Endothelial cell of umbilical vein (primary cell): ENCODE measurements around the gene C5orf15. TPM values are rescaled to one million over a fixed set of nuclear protein-coding genes. Genes with fewer than 3 reads are reported as not detected.

Experiments used
- BruUV-seq: library from RNA; stranded (reverse); fragments of 400-500 nt; replicated peaks from 2 replicates; lab custom pipeline; 2021; lab: Mats Ljungman, UMichigan
- CTCF ChIA-PET: fragments of 300-600, 350-600 bp; sonication (Branson Sonifier 250); formaldehyde crosslinking; loops from one replicate; lab custom pipeline; 2021; ENCODE audit warnings: antibody characterized with exemption, inconsistent platforms; lab: Charles Lee
- POLR2A ChIA-PET: fragments of 300-600, 350-600 bp; sonication (Branson Sonifier 250); formaldehyde crosslinking; loops from one replicate; lab custom pipeline; 2021; ENCODE audit warnings: antibody characterized with exemption, inconsistent platforms; lab: Charles Lee
- DNase-seq: peaks from one replicate; pipeline ENCODE4 v3.0.0-alpha.2; 2011; ENCODE audit warnings: low read depth, low spot score
- FAIRE-seq: peaks from 2 replicates; lab custom pipeline; 2011; peaks lifted over from hg19 to GRCh38; lab: Jason Lieb, UNC
- H2AFZ ChIP-seq: 2 replicates; pipeline ENCODE4 v1.6.0; 2012; ENCODE audit warnings: low read depth, low read length, control low read depth, inconsistent platforms
- H3K27ac ChIP-seq: 2 replicates; pipeline ENCODE4 v1.5.1; 2011; ENCODE audit warnings: low read depth, mild to moderate bottlenecking, control low read depth, low read length, moderate library complexity; ENCODE audit not compliant: insufficient read depth
- H3K27me3 ChIP-seq, 2 experiments: 2 replicates each; pipeline versions ENCODE4 v1.6.0 to v1.6.1; 2011; ENCODE audit warnings: low read length in 2 of 2, mixed read lengths in 1 of 2; ENCODE audit not compliant: control insufficient read depth in 2 of 2, insufficient read depth in 2 of 2
- H3K36me3 ChIP-seq, 2 experiments: 2 replicates in 1 of 2; 3 replicates in 1 of 2; pipeline ENCODE4 v1.5.1; 2011; ENCODE audit warnings: low read length in 2 of 2, mild to moderate bottlenecking in 1 of 2, moderate library complexity in 1 of 2; ENCODE audit not compliant: control insufficient read depth in 2 of 2, insufficient read depth in 2 of 2; ENCODE audit errors: extremely low read depth in 1 of 2
- H3K4me1 ChIP-seq: 3 replicates; pipeline ENCODE4 v1.5.1; 2011; ENCODE audit warnings: mild to moderate bottlenecking, low read length; ENCODE audit not compliant: control insufficient read depth, insufficient read depth; ENCODE audit errors: extremely low read depth
- H3K4me2 ChIP-seq: 2 replicates; pipeline ENCODE4 v1.6.1; 2011; ENCODE audit warnings: low read length, control low read depth, mixed read lengths; ENCODE audit not compliant: insufficient read depth
- H3K4me3 ChIP-seq, 3 experiments: fragments of 200-600 bp in 1 of 3; sonication (generic), shearing (Covaris generic) in 1 of 3; replicated peaks in 1 of 3; 2 replicates each; pipeline ENCODE4 v1.5.1; 2011 to 2016; ENCODE audit warnings: control low read depth in 3 of 3, low read length in 3 of 3, mild to moderate bottlenecking in 2 of 3, inconsistent platforms in 1 of 3, low read depth in 1 of 3, moderate library complexity in 1 of 3; ENCODE audit not compliant: insufficient read depth in 1 of 3
- H3K79me2 ChIP-seq: 2 replicates; pipeline ENCODE4 v1.6.0; 2012; ENCODE audit warnings: low read length, inconsistent platforms; ENCODE audit not compliant: control insufficient read depth, insufficient read depth
- H3K9ac ChIP-seq: replicated peaks from 2 replicates; pipeline ENCODE3; 2011; ENCODE audit warnings: low read length, control low read depth; ENCODE audit not compliant: insufficient read depth; ENCODE audit errors: extremely low read depth
- H3K9me1 ChIP-seq: replicated peaks from 3 replicates; pipeline ENCODE4 v1.6.0; 2011; ENCODE audit warnings: mild to moderate bottlenecking, low read length; ENCODE audit not compliant: control insufficient read depth, insufficient read depth; ENCODE audit errors: extremely low read depth
- H3K9me3 ChIP-seq: replicated peaks from 2 replicates; pipeline ENCODE4 v1.5.1; 2012; ENCODE audit warnings: low read length, inconsistent platforms; ENCODE audit not compliant: control insufficient read depth, insufficient read depth
- H4K20me1 ChIP-seq: replicated peaks from 2 replicates; pipeline ENCODE3; 2011; ENCODE audit warnings: mild to moderate bottlenecking, low read length; ENCODE audit not compliant: control insufficient read depth, insufficient read depth; ENCODE audit errors: extremely low read depth
- EZH2 ChIP-seq: IDR thresholded peaks from 2 replicates; pipeline ENCODE4 v1.6.1; 2012; ENCODE audit warnings: borderline replicate concordance, low read depth, mild to moderate bottlenecking, moderate library complexity, low read length, inconsistent platforms; ENCODE audit not compliant: severe bottlenecking
- FOS ChIP-seq: IDR thresholded peaks from 2 replicates; pipeline ENCODE4 v1.6.1; 2011; ENCODE audit warnings: mild to moderate bottlenecking, low read length, moderate library complexity, borderline replicate concordance; ENCODE audit not compliant: insufficient read depth
- GATA2 ChIP-seq: IDR thresholded peaks from 2 replicates; pipeline ENCODE4 v1.7.0; 2011; ENCODE audit warnings: low read depth, mild to moderate bottlenecking, moderate library complexity, mixed read lengths, low read length; ENCODE audit not compliant: insufficient read length, insufficient read depth
- JUN ChIP-seq: IDR thresholded peaks from 2 replicates; pipeline ENCODE4 v1.6.1; 2011; ENCODE audit warnings: borderline replicate concordance, low read depth; ENCODE audit not compliant: insufficient read length, insufficient read depth
- MYC ChIP-seq: IDR thresholded peaks from one replicate; pipeline ENCODE4 v1.6.1; 2011; ENCODE audit warnings: mild to moderate bottlenecking, low read depth, low read length
- POLR2A ChIP-seq: IDR thresholded peaks from 2 replicates; pipeline ENCODE4 v1.6.1; 2012; ENCODE audit warnings: low read depth, mild to moderate bottlenecking, control low read depth, low read length
- POLR2AphosphoS5 ChIP-seq: IDR thresholded peaks from 2 replicates; pipeline ENCODE4 v1.6.1; 2012; ENCODE audit warnings: low read depth, mild to moderate bottlenecking, control low read depth, low read length, moderate library complexity; ENCODE audit not compliant: insufficient read depth
- dilution Hi-C: fragments of 300-500 bp; cut with MboI; formaldehyde crosslinking; loops from one replicate; pipeline ENCODE4 v1.15.0; 2019; ENCODE audit warnings: low sequenced_read_pairs; ENCODE audit not compliant: extremely low pct_ligation_motif_present
- intact Hi-C: fragments of 100-400 bp; cut with micrococcal nuclease; formaldehyde crosslinking; loops from one replicate; pipeline ENCODE4 v1.10.0; 2022
- polyA plus RNA-seq, 4 experiments: library from polyadenylated mRNA; depleted of rRNA in 3 of 4; stranded (reverse) in 3 of 4; unstranded in 1 of 4; fragments of >200 nt; gene quantifications; 2 replicates each; pipeline versions ENCODE4 v1.2.1 to v1.2.3, GENCODE V29; 2011 to 2012; ENCODE audit warnings: missing spikeins in 1 of 4
- total RNA-seq: library from RNA; stranded (reverse); gene quantifications from 2 replicates; pipeline ENCODE4 v1.2.3, GENCODE V29; 2021
- TF ChIP-seq, protein P1 (sequence below): IDR thresholded peaks from 2 replicates; pipeline ENCODE4 v1.6.1; 2011; ENCODE audit not compliant: insufficient read depth, insufficient read length
- TF ChIP-seq, protein P2 (sequence below), 2 donors: IDR thresholded peaks; 1 replicate in 1 of 2; 2 replicates in 1 of 2; pipeline ENCODE4 v1.5.1; 2011; ENCODE audit warnings: low read length in 2 of 2, mild to moderate bottlenecking in 2 of 2, moderate library complexity in 2 of 2, control low read depth in 1 of 2, inconsistent platforms in 1 of 2, low read depth in 1 of 2; ENCODE audit not compliant: insufficient read depth in 1 of 2; ENCODE audit errors: extremely low read depth in 1 of 2

C5orf15 gene
- total and polyA plus RNA-seq, 2 donors (not counting 3 experiments of a cell fraction or from before 2014, with no cell fraction given): 25.3 to 45.4 TPM

DNA sequence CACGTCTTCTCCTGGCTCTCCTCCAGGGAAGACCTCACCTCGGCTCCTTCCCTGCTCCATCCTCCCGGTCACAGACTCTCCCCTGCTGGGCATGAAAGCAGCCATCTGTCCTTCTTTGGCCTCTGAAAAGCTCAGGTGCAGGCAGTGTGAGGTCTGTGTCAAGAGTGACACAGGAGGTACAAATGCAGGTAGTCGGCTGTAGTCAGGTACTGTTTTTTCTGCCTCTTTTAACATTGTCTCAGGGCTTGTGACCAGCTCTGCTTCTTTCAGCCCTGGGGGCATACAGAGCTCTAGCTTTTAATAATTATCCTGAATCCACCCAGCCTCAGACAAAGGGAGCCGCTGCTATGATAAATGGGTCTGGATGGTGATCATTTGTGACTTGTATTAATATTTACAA lies 46.4 kb downstream of the C5orf15 start:
- no peak for DNase-seq
- H3K27ac ChIP-seq: no peak overlapping the region
- dilution Hi-C loops (no loop called here), intact Hi-C loops (no loop called here)
- peaks cover 0 to 2% of the 10 kb centered on the region in 2 experiments for H3K27me3 ChIP-seq
- TF ChIP-seq FOS: no peak
- TF ChIP-seq, protein P1, sequence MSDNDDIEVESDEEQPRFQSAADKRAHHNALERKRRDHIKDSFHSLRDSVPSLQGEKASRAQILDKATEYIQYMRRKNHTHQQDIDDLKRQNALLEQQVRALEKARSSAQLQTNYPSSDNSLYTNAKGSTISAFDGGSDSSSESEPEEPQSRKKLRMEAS: no peak
- no peak for TF ChIP-seq POLR2AphosphoS5
- no peak for TF ChIP-seq POLR2A
- no peak for TF ChIP-seq EZH2
- TF ChIP-seq GATA2: no peak
- no peak for TF ChIP-seq JUN
- TF ChIP-seq MYC: no peak
- TF ChIP-seq, protein P2, sequence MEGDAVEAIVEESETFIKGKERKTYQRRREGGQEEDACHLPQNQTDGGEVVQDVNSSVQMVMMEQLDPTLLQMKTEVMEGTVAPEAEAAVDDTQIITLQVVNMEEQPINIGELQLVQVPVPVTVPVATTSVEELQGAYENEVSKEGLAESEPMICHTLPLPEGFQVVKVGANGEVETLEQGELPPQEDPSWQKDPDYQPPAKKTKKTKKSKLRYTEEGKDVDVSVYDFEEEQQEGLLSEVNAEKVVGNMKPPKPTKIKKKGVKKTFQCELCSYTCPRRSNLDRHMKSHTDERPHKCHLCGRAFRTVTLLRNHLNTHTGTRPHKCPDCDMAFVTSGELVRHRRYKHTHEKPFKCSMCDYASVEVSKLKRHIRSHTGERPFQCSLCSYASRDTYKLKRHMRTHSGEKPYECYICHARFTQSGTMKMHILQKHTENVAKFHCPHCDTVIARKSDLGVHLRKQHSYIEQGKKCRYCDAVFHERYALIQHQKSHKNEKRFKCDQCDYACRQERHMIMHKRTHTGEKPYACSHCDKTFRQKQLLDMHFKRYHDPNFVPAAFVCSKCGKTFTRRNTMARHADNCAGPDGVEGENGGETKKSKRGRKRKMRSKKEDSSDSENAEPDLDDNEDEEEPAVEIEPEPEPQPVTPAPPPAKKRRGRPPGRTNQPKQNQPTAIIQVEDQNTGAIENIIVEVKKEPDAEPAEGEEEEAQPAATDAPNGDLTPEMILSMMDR (IDR thresholded peaks at IDR 0.05; ENCODE audit: extremely low read depth in 1 of 2, insufficient read depth in 1 of 2, low read depth in 1 of 2, low read length in 2 of 2): no peak
- no peaks in the 10 kb centered on the region for H3K9me3 ChIP-seq
- H4K20me1 ChIP-seq: no peaks in the 10 kb centered on the region
- ChIA-PET POLR2A (no interaction called here), CTCF (interaction anchor here (0.9 kb wide), 1 partner anchor 498 kb away, joined by 3 read pairs; no protein-coding TSS in a partner anchor)
- H3K9me1 ChIP-seq: no peaks in the 10 kb centered on the region
- H3K4me1 ChIP-seq: no peaks in the 10 kb centered on the region
- no peak overlapping the region for H2AFZ ChIP-seq
- BruUV-seq: no TSS peak
- FAIRE-seq: no peak
- no peak overlapping the region for H3K4me2 ChIP-seq
- no peak overlapping the region for H3K4me3 ChIP-seq
- H3K79me2 ChIP-seq: no peaks in the 10 kb centered on the region
- H3K36me3 ChIP-seq: no peaks in the 10 kb centered on the region
- H3K9ac ChIP-seq: no peak overlapping the region
